Type B pancreatic cell (in vitro differentiated cells): ENCODE measurements around the gene TUB. TPM values are rescaled to one million over a fixed set of nuclear protein-coding genes. Genes with fewer than 3 reads are reported as not detected.

Experiments
- DNase-seq: peaks from one replicate; pipeline ENCODE4 v3.0.0; 2021; ENCODE audit warnings: mixed read lengths; ENCODE audit not compliant: unreplicated experiment; ENCODE audit errors: extremely low spot score
- H3K27ac Mint-ChIP-seq: 2 replicates; pipeline ENCODE4 v1.8.0; 2021; ENCODE audit warnings: mild to moderate bottlenecking, mixed read lengths
- H3K27me3 Mint-ChIP-seq: 2 replicates; pipeline ENCODE4 v1.8.0; 2021; ENCODE audit warnings: mixed read lengths
- H3K36me3 Mint-ChIP-seq: 2 replicates; pipeline ENCODE4 v1.8.0; 2021; ENCODE audit warnings: mixed read lengths
- H3K4me1 Mint-ChIP-seq: one replicate; pipeline ENCODE4 v1.8.0; 2021; ENCODE audit warnings: mixed read lengths; ENCODE audit not compliant: unreplicated experiment
- H3K4me3 Mint-ChIP-seq: 2 replicates; pipeline ENCODE4 v1.8.0; 2021; ENCODE audit warnings: mild to moderate bottlenecking, mixed read lengths
- H3K9me3 Mint-ChIP-seq: 2 replicates; pipeline ENCODE4 v1.8.0; 2021; ENCODE audit warnings: mixed read lengths
- CTCF ChIP-seq: fragments of 200-600 bp; sonication (generic); conservative IDR thresholded peaks from 2 replicates; pipeline ENCODE4 v1.5.0; 2021; ENCODE audit warnings: antibody characterized with exemption, mild to moderate bottlenecking
- total RNA-seq: library from RNA; stranded (reverse); gene quantifications from 2 replicates; pipeline ENCODE4 v1.2.1, GENCODE V29; 2021; ENCODE audit warnings: low replicate concordance

The TUB gene
- total RNA-seq, 1 donor from 2014 or later, result 28.8 TPM

GRCh38 chr11:8071616-8072581 is 9.1 kb upstream of the TUB start:
- H3K27ac Mint-ChIP-seq, result no peak overlapping the region
- no peaks in the 10 kb centered on the region for H3K9me3 Mint-ChIP-seq
- H3K27me3 Mint-ChIP-seq, result peaks cover 54% of the 10 kb centered on the region
- no peaks in the 10 kb centered on the region for H3K36me3 Mint-ChIP-seq
- no peak for TF ChIP-seq CTCF
- H3K4me3 Mint-ChIP-seq, result no peak overlapping the region
- H3K4me1 Mint-ChIP-seq, result peaks cover 33% of the 10 kb centered on the region
- no peak for DNase-seq

- DNase-seq, result no peak
- no peak for TF ChIP-seq CTCF
- no peaks in the 10 kb centered on the region for H3K36me3 Mint-ChIP-seq
- H3K27ac Mint-ChIP-seq, result no peak overlapping the region
- peaks cover 6% of the 10 kb centered on the region for H3K4me1 Mint-ChIP-seq
- H3K4me3 Mint-ChIP-seq, result no peak overlapping the region
- H3K9me3 Mint-ChIP-seq, result no peaks in the 10 kb centered on the region
- H3K27me3 Mint-ChIP-seq, result peaks cover 54% of the 10 kb centered on the region
These were observed 5.8 kb upstream of the TUB start for GRCh38 chr11:8075119-8075726.

GRCh38 chr11:8079111-8079675 is 1.8 kb upstream of the TUB start:
- H3K4me3 Mint-ChIP-seq, result peak overlapping the region; percentile 27
- TF ChIP-seq CTCF, result no peak
- peaks cover 24% of the 10 kb centered on the region for H3K27me3 Mint-ChIP-seq
- H3K4me1 Mint-ChIP-seq, result peaks cover 28% of the 10 kb centered on the region
- no peak overlapping the region for H3K27ac Mint-ChIP-seq
- no peak for DNase-seq
- H3K36me3 Mint-ChIP-seq, result no peaks in the 10 kb centered on the region
- no peaks in the 10 kb centered on the region for H3K9me3 Mint-ChIP-seq

- Mint-ChIP-seq H3K4me1 (peaks cover 36% of the 10 kb centered on the region), H3K36me3 (no peaks in the 10 kb centered on the region), H3K27me3 (peaks cover 23% of the 10 kb centered on the region), H3K9me3 (no peaks in the 10 kb centered on the region), H3K4me3 (peak overlapping the region; percentile 89), H3K27ac (no peak overlapping the region)
- no peak for TF ChIP-seq CTCF
- DNase-seq, result no peak
These were observed 841 bp upstream of the TUB start for GRCh38 chr11:8080069-8080670.

GRCh38 chr11:8081591-8082250 is 710 bp downstream of the TUB start:
- Mint-ChIP-seq H3K27me3 (peaks cover 12% of the 10 kb centered on the region), H3K4me3 (peak overlapping the region; percentile 89), H3K4me1 (peaks cover 49% of the 10 kb centered on the region), H3K27ac (peak overlapping the region; percentile 67), H3K9me3 (no peaks in the 10 kb centered on the region), H3K36me3 (no peaks in the 10 kb centered on the region)
- no peak for DNase-seq
- TF ChIP-seq CTCF, result no peak
